Measurements from ENCODE around the gene TBC1D24.
"Not testable (repeated sequence)": the region's sequence is repeated elsewhere in the genome, so short reads cannot be mapped to it uniquely, and the experiment has no call there.

The TBC1D24 gene

DNA sequence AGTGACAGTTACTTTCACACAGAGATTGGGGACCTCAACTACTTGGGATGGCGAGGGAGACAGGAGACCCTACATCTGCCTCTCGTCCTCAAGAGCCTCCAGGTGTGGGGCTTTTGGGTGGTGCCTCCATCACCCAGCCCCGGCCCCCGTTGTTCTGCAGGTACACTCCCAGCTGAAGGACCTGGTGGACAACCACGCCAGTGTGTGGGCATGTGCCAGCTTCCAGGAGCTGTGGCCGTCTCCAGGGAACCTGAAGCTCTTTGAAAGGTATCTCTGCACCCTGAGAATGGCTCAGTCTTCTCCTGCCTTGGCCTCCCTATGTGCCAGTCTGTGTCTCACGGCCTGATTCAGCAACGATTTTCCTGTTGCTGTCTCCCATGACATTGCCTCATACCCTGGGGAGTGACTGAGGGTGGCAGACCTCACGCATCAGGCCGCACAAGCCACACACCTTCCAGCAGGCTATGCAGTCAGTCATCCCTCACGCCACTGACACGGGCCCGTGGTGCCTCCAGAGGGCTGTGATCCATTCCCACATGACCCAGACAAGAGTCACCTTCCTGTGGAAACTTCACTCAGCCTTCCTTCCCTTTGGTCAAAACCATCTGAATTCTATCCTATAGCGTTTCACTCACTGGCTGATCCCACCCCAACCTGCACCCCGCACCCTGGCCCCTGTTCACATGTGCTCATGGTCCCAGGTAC lies 42.0 kb upstream of the TBC1D24 start:
- H3K36me3 ChIP-seq (ENCODE audit: low read length) = peaks cover 26% of the 10 kb centered on the region
- H3F3A ChIP-seq (ENCODE audit: insufficient read depth) = no peaks in the 10 kb centered on the region
- H4K20me1 ChIP-seq (ENCODE audit: low read depth, low read length) = 0 out of 2 replicates have a peak, but pooled peaks cover 7% of the 10 kb centered on the region
- H3K79me2 ChIP-seq (ENCODE audit: insufficient read depth, low read length) = peaks cover 42% of the 10 kb centered on the region
- H2AFZ ChIP-seq (ENCODE audit: low read depth, low read length, severe bottlenecking) = no peak overlapping the region
- H3K27ac ChIP-seq (ENCODE audit: low read depth, low read length) = no peak overlapping the region
- H3K4me2 ChIP-seq (ENCODE audit: low read depth, low read length, poor library complexity, severe bottlenecking) = no peak overlapping the region
- no peak overlapping the region for H3K4me3 ChIP-seq (ENCODE audit: insufficient read depth, low read length, poor library complexity, severe bottlenecking)
- H3K9ac ChIP-seq (ENCODE audit: low read length) = no peak overlapping the region
- H3K27me3 ChIP-seq (ENCODE audit: low read length) = no peaks in the 10 kb centered on the region
- H3K9me3 ChIP-seq (ENCODE audit: insufficient read depth, low read length) = no peaks in the 10 kb centered on the region
- TF ChIP-seq, protein P1, sequence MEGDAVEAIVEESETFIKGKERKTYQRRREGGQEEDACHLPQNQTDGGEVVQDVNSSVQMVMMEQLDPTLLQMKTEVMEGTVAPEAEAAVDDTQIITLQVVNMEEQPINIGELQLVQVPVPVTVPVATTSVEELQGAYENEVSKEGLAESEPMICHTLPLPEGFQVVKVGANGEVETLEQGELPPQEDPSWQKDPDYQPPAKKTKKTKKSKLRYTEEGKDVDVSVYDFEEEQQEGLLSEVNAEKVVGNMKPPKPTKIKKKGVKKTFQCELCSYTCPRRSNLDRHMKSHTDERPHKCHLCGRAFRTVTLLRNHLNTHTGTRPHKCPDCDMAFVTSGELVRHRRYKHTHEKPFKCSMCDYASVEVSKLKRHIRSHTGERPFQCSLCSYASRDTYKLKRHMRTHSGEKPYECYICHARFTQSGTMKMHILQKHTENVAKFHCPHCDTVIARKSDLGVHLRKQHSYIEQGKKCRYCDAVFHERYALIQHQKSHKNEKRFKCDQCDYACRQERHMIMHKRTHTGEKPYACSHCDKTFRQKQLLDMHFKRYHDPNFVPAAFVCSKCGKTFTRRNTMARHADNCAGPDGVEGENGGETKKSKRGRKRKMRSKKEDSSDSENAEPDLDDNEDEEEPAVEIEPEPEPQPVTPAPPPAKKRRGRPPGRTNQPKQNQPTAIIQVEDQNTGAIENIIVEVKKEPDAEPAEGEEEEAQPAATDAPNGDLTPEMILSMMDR (IDR thresholded peaks at IDR 0.05; ENCODE audit: insufficient read depth, low read length, poor library complexity, severe bottlenecking) = no peak
- no peak for TF ChIP-seq EZH2phosphoT487 (conservative IDR thresholded peaks at IDR 0.05; ENCODE audit: low read length)
- H3K9me2 ChIP-seq (replicated peaks; ENCODE audit: insufficient read depth, low read length) = no peaks in the 10 kb centered on the region

DNA sequence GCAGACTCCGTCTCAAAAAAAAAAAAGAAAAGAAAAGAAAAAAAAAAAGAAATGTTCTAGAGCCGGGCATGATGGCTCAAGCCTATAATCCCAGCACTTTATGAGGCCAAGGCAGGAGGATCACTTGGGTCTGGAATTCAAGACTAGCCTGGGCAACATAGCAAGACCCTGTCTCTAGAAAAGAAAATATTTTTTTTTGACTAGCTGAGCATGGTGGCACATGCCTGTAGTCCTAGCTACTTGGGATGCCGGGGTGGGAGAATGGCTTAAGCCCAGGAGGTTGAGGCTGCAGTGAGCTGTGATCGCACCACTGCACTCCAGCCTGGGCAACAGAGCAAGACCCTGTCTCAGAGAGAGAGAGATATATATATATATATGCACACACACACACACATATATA lies 39.7 kb upstream of the TBC1D24 start:
- H3K4me2 ChIP-seq (ENCODE audit: low read depth, low read length, poor library complexity, severe bottlenecking); H3K27me3 ChIP-seq (ENCODE audit: low read length); H3K4me3 ChIP-seq (ENCODE audit: insufficient read depth, low read length, poor library complexity, severe bottlenecking); H4K20me1 ChIP-seq (ENCODE audit: low read depth, low read length); H3K9me2 ChIP-seq (replicated peaks; ENCODE audit: insufficient read depth, low read length); H3K9me3 ChIP-seq (ENCODE audit: insufficient read depth, low read length); H3K9ac ChIP-seq (ENCODE audit: low read length); H3F3A ChIP-seq (ENCODE audit: insufficient read depth); H3K27ac ChIP-seq (ENCODE audit: low read depth, low read length); H2AFZ ChIP-seq (ENCODE audit: low read depth, low read length, severe bottlenecking): not testable (repeated sequence)
- H3K79me2 ChIP-seq (ENCODE audit: insufficient read depth, low read length) = peaks cover 33% of the 10 kb centered on the region
- peaks cover 28% of the 10 kb centered on the region for H3K36me3 ChIP-seq (ENCODE audit: low read length)

DNA sequence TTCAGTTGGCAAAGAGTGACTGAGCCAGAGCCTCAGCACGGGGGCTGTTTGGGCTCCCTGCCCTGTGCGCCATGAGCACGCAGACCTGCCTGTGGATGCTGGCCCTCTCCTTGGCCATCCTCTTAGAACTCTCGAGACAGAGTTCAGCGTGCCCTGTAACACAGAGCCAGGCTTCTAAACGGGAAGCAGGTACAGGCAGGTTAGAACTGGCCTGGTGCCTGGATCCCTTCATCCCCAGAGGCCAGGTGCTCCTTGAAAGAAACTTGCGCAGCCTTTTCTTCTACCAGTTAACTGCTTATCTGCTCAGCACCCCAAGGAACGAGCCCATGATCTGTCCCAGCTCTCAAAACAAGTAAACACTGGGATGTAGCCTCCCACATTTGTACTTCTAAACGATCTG lies 38.8 kb upstream of the TBC1D24 start:
- Histone ChIP-seq H3K27ac (ENCODE audit: low read depth, low read length) (no peak overlapping the region), H3K79me2 (ENCODE audit: insufficient read depth, low read length) (peaks cover 24% of the 10 kb centered on the region), H3K9me2 (replicated peaks; ENCODE audit: insufficient read depth, low read length) (no peaks in the 10 kb centered on the region), H3K9ac (ENCODE audit: low read length) (no peak overlapping the region), H3F3A (ENCODE audit: insufficient read depth) (0 out of 2 replicates have a peak, but pooled peaks cover 6% of the 10 kb centered on the region), H2AFZ (ENCODE audit: low read depth, low read length, severe bottlenecking) (no peak overlapping the region), H4K20me1 (ENCODE audit: low read depth, low read length) (0 out of 2 replicates have a peak, but pooled peaks cover 1% of the 10 kb centered on the region), H3K4me3 (ENCODE audit: insufficient read depth, low read length, poor library complexity, severe bottlenecking) (no peak overlapping the region), H3K9me3 (ENCODE audit: insufficient read depth, low read length) (no peaks in the 10 kb centered on the region), H3K36me3 (ENCODE audit: low read length) (peaks cover 26% of the 10 kb centered on the region), H3K27me3 (ENCODE audit: low read length) (no peaks in the 10 kb centered on the region), H3K4me2 (ENCODE audit: low read depth, low read length, poor library complexity, severe bottlenecking) (no peak overlapping the region)
- TF ChIP-seq, protein P1 (IDR thresholded peaks at IDR 0.05; ENCODE audit: insufficient read depth, low read length, poor library complexity, severe bottlenecking) = no peak
- TF ChIP-seq EZH2phosphoT487 (conservative IDR thresholded peaks at IDR 0.05; ENCODE audit: low read length) = no peak

DNA sequence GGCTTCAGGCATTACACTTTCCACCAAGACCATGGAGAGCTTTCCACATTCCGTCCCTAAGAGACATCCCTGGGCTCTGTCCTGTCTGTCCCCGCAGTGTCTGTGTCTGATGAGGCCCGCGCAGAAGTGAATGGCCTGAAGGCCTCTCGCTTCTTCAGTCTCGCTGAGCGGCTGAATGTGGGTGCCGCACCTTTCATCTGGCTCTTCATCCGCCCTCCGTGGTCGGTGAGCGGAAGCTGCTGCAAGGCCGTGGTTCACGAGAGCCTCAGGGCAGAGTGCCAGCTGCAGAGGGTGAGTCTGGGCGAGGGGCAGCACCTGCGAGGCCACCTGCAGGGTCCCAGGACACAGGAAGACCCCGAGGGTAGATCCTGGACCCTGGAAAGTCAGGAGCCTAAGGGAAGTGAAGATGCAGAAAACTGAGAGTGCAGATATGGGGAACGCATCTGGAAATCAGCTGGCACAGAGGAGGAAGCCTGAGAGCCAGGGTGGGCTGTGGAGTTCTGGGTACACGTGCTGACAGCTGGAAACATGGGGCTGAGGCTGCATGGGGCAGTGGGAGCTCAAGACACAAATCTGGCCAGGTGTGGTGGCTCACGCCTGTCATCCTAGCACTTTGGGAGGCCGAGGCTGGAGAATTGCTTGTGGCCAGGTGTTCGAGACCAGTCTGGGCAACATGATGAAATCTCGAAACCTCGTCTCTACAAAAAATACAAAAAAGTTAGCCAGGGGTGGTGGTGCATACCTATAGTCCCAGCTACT lies 37.7 kb upstream of the TBC1D24 start:
- TF ChIP-seq, protein P1 (IDR thresholded peaks at IDR 0.05; ENCODE audit: insufficient read depth, low read length, poor library complexity, severe bottlenecking) = no peak
- no peak for TF ChIP-seq EZH2phosphoT487 (conservative IDR thresholded peaks at IDR 0.05; ENCODE audit: low read length)
- Histone ChIP-seq H3K36me3 (ENCODE audit: low read length) (peaks cover 24% of the 10 kb centered on the region), H4K20me1 (ENCODE audit: low read depth, low read length) (no peaks in the 10 kb centered on the region), H2AFZ (ENCODE audit: low read depth, low read length, severe bottlenecking) (no peak overlapping the region), H3K4me3 (ENCODE audit: insufficient read depth, low read length, poor library complexity, severe bottlenecking) (no peak overlapping the region), H3K9me3 (ENCODE audit: insufficient read depth, low read length) (no peaks in the 10 kb centered on the region), H3K4me2 (ENCODE audit: low read depth, low read length, poor library complexity, severe bottlenecking) (no peak overlapping the region), H3K9me2 (replicated peaks; ENCODE audit: insufficient read depth, low read length) (no peaks in the 10 kb centered on the region), H3K27ac (ENCODE audit: low read depth, low read length) (no peak overlapping the region), H3F3A (ENCODE audit: insufficient read depth) (0 out of 2 replicates have a peak, but pooled peaks cover 6% of the 10 kb centered on the region), H3K9ac (ENCODE audit: low read length) (no peak overlapping the region), H3K27me3 (ENCODE audit: low read length) (no peaks in the 10 kb centered on the region), H3K79me2 (ENCODE audit: insufficient read depth, low read length) (peaks cover 14% of the 10 kb centered on the region; the same call in 1 of the 2 replicates)

Measured in SU-DHL-6 (cell line).